Gastroesophageal sphincter (tissue), 3 donors: ENCODE results near the gene POLH.

Experiments
- CTCF ChIP-seq, 4 experiments: fragments of 200-600 bp in 2 of 4; fragments of 450-650 bp in 2 of 4; sonication (generic) in 1 of 4; IDR thresholded peaks; one replicate each; pipeline ENCODE4 v1.5.1; 2017 to 2019; ENCODE audit warnings: antibody characterized with exemption in 4 of 4, mild to moderate bottlenecking in 2 of 4, moderate library complexity in 2 of 4
- POLR2A ChIP-seq, 2 donors: fragments of 450-650 bp; IDR thresholded peaks; one replicate each; pipeline ENCODE4 v1.6.1; 2017; ENCODE audit warnings: antibody characterized with exemption in 2 of 2, mild to moderate bottlenecking in 2 of 2, moderate library complexity in 1 of 2

GRCh38 chr6:43584892-43585570, 9.0 kb downstream of the POLH start:
- TF ChIP-seq CTCF (IDR thresholded peaks at IDR 0.05) (no peak), POLR2A (IDR thresholded peaks at IDR 0.05) (no peak)
